ENCODE data around the gene TBL1XR1. TPM values are rescaled to one million over a fixed set of nuclear protein-coding genes. Genes with fewer than 3 reads are reported as not detected.

TBL1XR1 gene
- total and polyA plus RNA-seq, 2 of the 8 experiments (the other 6 are each of a cell fraction or from before 2014, with no cell fraction given): 28.1 to 147 TPM

GRCh38 chr3:177013681-177014280, 183.5 kb downstream of the TBL1XR1 start:
- Histone ChIP-seq H3K9ac (replicated peaks in 1 of 4; ENCODE audit: extremely low read depth in 1 of 4, low read depth in 3 of 4, low read length in 3 of 4) (no peak overlapping the region), H4K20me1 (replicated peaks in 1 of 2; ENCODE audit: control insufficient read depth in 1 of 2, insufficient read depth in 2 of 2, low read length in 2 of 2) (no peaks in the 10 kb centered on the region), H2AFZ (ENCODE audit: low read length) (no peak overlapping the region), H3K9me3 (ENCODE audit: insufficient read depth in 2 of 2, low read depth in 1 of 2, low read length in 1 of 2) (no peaks in the 10 kb centered on the region), H4K8ac (ENCODE audit: extremely low read depth, insufficient read depth, low read length) (no peak overlapping the region), H4K91ac (replicated peaks; ENCODE audit: insufficient read length, low read length) (no peak overlapping the region), H3K14ac (ENCODE audit: insufficient read length) (no peak overlapping the region), H3K79me1 (ENCODE audit: low read depth, low read length) (no peaks in the 10 kb centered on the region), H2BK15ac (ENCODE audit: low read length) (no peak overlapping the region), H3K4me1 (replicated peaks in 1 of 4; ENCODE audit: control insufficient read depth in 3 of 4, insufficient read depth in 4 of 4, low read length in 3 of 4) (peaks cover 0 to 8% (median 2%) of the 10 kb centered on the region in 4 experiments; a peak in 3 of 7 replicates), H3K27ac (ENCODE audit: low read depth, low read length) (no peak overlapping the region), H3K27me3 (replicated peaks in 1 of 4; ENCODE audit: control insufficient read depth in 3 of 4, extremely low read depth in 1 of 4, insufficient read depth in 3 of 4, low read length in 3 of 4) (no peaks in the 10 kb centered on the region), H3K4ac (replicated peaks; ENCODE audit: insufficient read length, low read depth, low read length) (no peak overlapping the region), H3K23ac (ENCODE audit: insufficient read length) (no peak overlapping the region), H3K4me2 (ENCODE audit: insufficient read depth in 1 of 2, low read depth in 2 of 2, low read length in 2 of 2) (no peak overlapping the region), H2AK5ac (ENCODE audit: low read depth, low read length) (no peak overlapping the region), H3K4me3 (ENCODE audit: extremely low read depth in 1 of 4, insufficient read depth in 2 of 4, low read depth in 3 of 4, low read length in 4 of 4) (no peak overlapping the region), H2BK120ac (replicated peaks; ENCODE audit: low read depth, low read length) (no peak overlapping the region), H3K18ac (ENCODE audit: extremely low read depth, low read length) (no peak overlapping the region), H3K79me2 (ENCODE audit: control insufficient read depth in 1 of 2, insufficient read depth in 2 of 2, low read length in 2 of 2) (no peaks in the 10 kb centered on the region), H3K23me2 (ENCODE audit: low read depth, low read length) (no peaks in the 10 kb centered on the region), H3K36me3 (ENCODE audit: control insufficient read depth in 2 of 4, insufficient read depth in 4 of 4, low read length in 3 of 4) (no peaks in the 10 kb centered on the region; a peak in 1 of 8 replicates), H3K56ac (replicated peaks; ENCODE audit: insufficient read length, low read depth, low read length) (no peak overlapping the region), H2BK5ac (ENCODE audit: low read depth, low read length) (no peak overlapping the region), H2BK12ac (ENCODE audit: low read depth, low read length) (no peak overlapping the region), H2BK20ac (ENCODE audit: low read length) (no peak overlapping the region), H4K5ac (ENCODE audit: insufficient read length, low read depth, low read length) (no peak overlapping the region)
- 79% methylated on average over 8 of the region's 8 CpGs; no CpG with 5 or more reads in 1 of the 2 experiments for WGBS, 2 experiments (ENCODE audit: extremely low coverage in 1 of 2, insufficient coverage in 1 of 2, insufficient read length in 1 of 2, insufficient replicate concordance in 2 of 2, low coverage in 1 of 2, low lambda C conversion rate in 2 of 2, missing lambda C conversion rate in 1 of 2)
- no peak for DNase-seq (ENCODE audit: low read depth in 1 of 2, low spot score in 2 of 2)
- POLR2A ChIA-PET (ENCODE audit: partially characterized antibody): interaction anchor here (0.7 to 1.0 kb wide), 3 partner anchors 21 to 318 kb away, joined by 3 read pairs; no protein-coding TSS in a partner anchor
- no peak for FAIRE-seq
- CTCF ChIA-PET (ENCODE audit: partially characterized antibody): interaction anchor here (0.8 to 1.2 kb wide), 2 partner anchors 12 to 40 kb away, joined by 3 read pairs; no protein-coding TSS in a partner anchor
- no peak for TF ChIP-seq SIN3A (conservative IDR thresholded peaks at IDR 0.05 in 1 of 2, IDR thresholded peaks at IDR 0.05 in 1 of 2; ENCODE audit: low read depth in 1 of 2, low read length in 2 of 2)
- peak in 1 of 2 experiments; percentile 9; a peak in 2 of 3 replicates for TF ChIP-seq POLR2A (IDR thresholded peaks at IDR 0.05; ENCODE audit: control extremely low read depth in 1 of 2, low read depth in 2 of 2, low read length in 2 of 2)
- TF ChIP-seq TBP (IDR thresholded peaks at IDR 0.05; ENCODE audit: low read depth, low read length): no peak

All from H1 (cell line).